H1 (cell line): ENCODE data around the gene DIPK1A. TPM values are rescaled to one million over a fixed set of nuclear protein-coding genes. Genes with fewer than 3 reads are reported as not detected.

Source experiments
- CEBPB ChIP-seq: IDR thresholded peaks from 2 replicates; pipeline ENCODE4 v1.6.1; 2012; ENCODE audit warnings: low read depth, low read length
- GABPA ChIP-seq: IDR thresholded peaks from 2 replicates; pipeline ENCODE4 v1.6.1; 2011; ENCODE audit warnings: mild to moderate bottlenecking, low read length, moderate library complexity, borderline replicate concordance; ENCODE audit not compliant: insufficient read depth
- HDAC2 ChIP-seq, 2 experiments: fragments of 300-600 bp in 1 of 2; sonication (generic) in 1 of 2; IDR thresholded peaks; 2 replicates each; pipeline ENCODE4 v1.6.1; 2011 to 2012; ENCODE audit warnings: low read depth in 2 of 2, low read length in 2 of 2, mild to moderate bottlenecking in 2 of 2, moderate library complexity in 2 of 2, borderline replicate concordance in 1 of 2, inconsistent platforms in 1 of 2
- RAD21 ChIP-seq, 2 experiments: IDR thresholded peaks in 1 of 2; conservative IDR thresholded peaks in 1 of 2; 2 replicates each; pipeline ENCODE4 v1.6.1; 2011; ENCODE audit warnings: low read depth in 2 of 2, low read length in 2 of 2, improper control_type of control experiment in 1 of 2, inconsistent platforms in 1 of 2, mild to moderate bottlenecking in 1 of 2, moderate library complexity in 1 of 2
- YY1 ChIP-seq: IDR thresholded peaks from 2 replicates; pipeline ENCODE4 v1.6.1; 2011; ENCODE audit warnings: low read depth, mild to moderate bottlenecking, low read length
- polyA plus RNA-seq, 7 experiments: library from polyadenylated mRNA; depleted of rRNA in 3 of 7; stranded (reverse) in 5 of 7; unstranded in 2 of 7; fragments of >200 nt in 5 of 7; fragments of 200-250 nt in 2 of 7; gene quantifications; 1 replicate in 5 of 7; 2 replicates in 1 of 7; 4 replicates in 1 of 7; pipeline versions ENCODE4 v1.2.1 to v1.2.3, GENCODE V29; 2011 to 2013; ENCODE audit warnings: missing spikeins in 2 of 7, mixed read lengths in 2 of 7
- total RNA-seq: library from RNA; stranded (reverse); fragmentation: NEBNext Ultra II Directional; extraction: Animal tissue kit (Norgen Biotek cat#: 25700); gene quantifications from 2 replicates; pipeline ENCODE4 v1.2.1, GENCODE V29; 2021

DIPK1A gene
- total and polyA plus RNA-seq, 2 of the 8 experiments (the other 6 are each of a cell fraction or from before 2014, with no cell fraction given), result 2.5 to 5.0 TPM

DNA sequence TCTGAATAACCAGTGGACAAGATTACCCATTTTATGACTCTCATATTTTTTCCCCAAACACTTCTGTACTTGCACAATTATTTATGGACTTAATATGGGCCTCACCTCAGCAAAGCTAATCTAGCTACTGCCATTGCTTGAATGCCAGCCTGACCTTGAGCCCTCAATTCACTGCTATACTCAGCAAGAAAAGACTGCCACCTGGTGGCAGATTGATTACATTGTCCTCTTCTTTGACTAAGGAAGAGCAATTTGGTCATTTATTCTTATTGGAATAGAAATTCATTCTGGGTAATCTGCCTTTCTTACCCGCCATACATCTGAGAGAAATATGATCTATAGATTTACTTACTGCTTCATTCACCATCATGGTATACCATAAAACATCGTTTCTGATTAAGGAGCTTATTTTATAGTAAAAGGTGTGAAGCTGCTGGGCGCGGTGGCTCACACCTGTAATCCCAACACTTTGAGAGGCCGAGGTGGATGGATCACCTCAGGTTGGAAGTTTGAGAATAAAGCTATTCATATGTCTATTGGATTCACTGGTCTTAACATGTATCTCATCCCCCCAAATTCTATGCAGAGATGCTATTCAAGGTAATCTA, 32.9 kb upstream of the DIPK1A start (continued):
- no peak for TF ChIP-seq HDAC2 (IDR thresholded peaks at IDR 0.05; ENCODE audit: borderline replicate concordance in 1 of 2, low read depth in 2 of 2, low read length in 2 of 2)
- no peak for TF ChIP-seq GABPA
- TF ChIP-seq YY1, result 0 out of 2 replicates have a peak, but pooled peaks have one; percentile 46
- TF ChIP-seq RAD21 (IDR thresholded peaks at IDR 0.05 in 1 of 2, conservative IDR thresholded peaks at IDR 0.05 in 1 of 2; ENCODE audit: low read depth in 2 of 2, low read length in 2 of 2), result peak; percentile 91 to 93
- TF ChIP-seq CEBPB, result 0 out of 2 replicates have a peak, but pooled peaks have one; percentile 1
